Measurements from ENCODE around the gene APOBEC3G.
"Not testable (repeated sequence)": the region's sequence is repeated elsewhere in the genome, so short reads cannot be mapped to it uniquely, and the experiment has no call there.

Gene APOBEC3G
- long read RNA-seq, transcript APOBEC3G-201 (8 exons, 1,834 nt) = major isoform, 27 of 30 reads
- long read RNA-seq, partial matches to known transcripts = 1 of 30 reads
- long read RNA-seq, other reads (novel, unspliced or antisense) = 2 of 30 reads

- not testable (repeated sequence) for H3K27me3 ChIP-seq (ENCODE audit: insufficient read depth, poor library complexity, severe bottlenecking); DNase-seq (ENCODE audit: low read depth in 1 of 2, low spot score in 1 of 2); H3K4me3 ChIP-seq (replicated peaks; ENCODE audit: insufficient read depth, low read length); H3K27ac ChIP-seq (replicated peaks)
Observed at GRCh38 chr22:39077026-39077840, at the start of gene APOBEC3G. Gene APOBEC3G (plus strand): TSS chr22:39077275. CDS start chr22:39077362, 87 bp downstream.

- Histone ChIP-seq H3K27me3 (ENCODE audit: insufficient read depth, poor library complexity, severe bottlenecking) (no peaks in the 10 kb centered on the region), H3K27ac (replicated peaks) (no peak overlapping the region), H3K4me3 (replicated peaks; ENCODE audit: insufficient read depth, low read length) (no peak overlapping the region)
- no peak for DNase-seq (ENCODE audit: low read depth in 1 of 2, low spot score in 1 of 2)
- TF ChIP-seq GABPA (IDR thresholded peaks at IDR 0.05; ENCODE audit: low read depth) (no peak), POLR2AphosphoS5 (IDR thresholded peaks at IDR 0.05; ENCODE audit: low read depth) (no peak), REST (IDR thresholded peaks at IDR 0.05; ENCODE audit: insufficient replicate concordance, low read depth) (no peak), CTCF (IDR thresholded peaks at IDR 0.05; ENCODE audit: insufficient read depth, low read length) (no peak), SPI1 (IDR thresholded peaks at IDR 0.05; ENCODE audit: borderline replicate concordance, low read depth) (no peak)
Observed at GRCh38 chr22:39027717-39028116, 49.4 kb upstream of the APOBEC3G start.

- TF ChIP-seq CTCF (IDR thresholded peaks at IDR 0.05; ENCODE audit: insufficient read depth, low read length) = no peak
- TF ChIP-seq GABPA (IDR thresholded peaks at IDR 0.05; ENCODE audit: low read depth) = no peak
- TF ChIP-seq REST (IDR thresholded peaks at IDR 0.05; ENCODE audit: insufficient replicate concordance, low read depth) = no peak
- TF ChIP-seq SPI1 (IDR thresholded peaks at IDR 0.05; ENCODE audit: borderline replicate concordance, low read depth) = no peak
- no peak for TF ChIP-seq POLR2AphosphoS5 (IDR thresholded peaks at IDR 0.05; ENCODE audit: low read depth)
- no peak overlapping the region for H3K27ac ChIP-seq (replicated peaks)
- DNase-seq (ENCODE audit: low read depth in 1 of 2, low spot score in 1 of 2) = no peak
- H3K4me3 ChIP-seq (replicated peaks; ENCODE audit: insufficient read depth, low read length) = no peak overlapping the region
- H3K27me3 ChIP-seq (ENCODE audit: insufficient read depth, poor library complexity, severe bottlenecking) = no peaks in the 10 kb centered on the region
Observed at GRCh38 chr22:39028281-39028680, 48.8 kb upstream of the APOBEC3G start.

GRCh38 chr22:39029227-39029626 lies 47.8 kb upstream of the APOBEC3G start:
- DNase-seq (ENCODE audit: low read depth in 1 of 2, low spot score in 1 of 2) = peak in 1 of 2 experiments; percentile 13
- TF ChIP-seq REST (IDR thresholded peaks at IDR 0.05; ENCODE audit: insufficient replicate concordance, low read depth) (no peak), POLR2AphosphoS5 (IDR thresholded peaks at IDR 0.05; ENCODE audit: low read depth) (no peak), GABPA (IDR thresholded peaks at IDR 0.05; ENCODE audit: low read depth) (no peak), CTCF (IDR thresholded peaks at IDR 0.05; ENCODE audit: insufficient read depth, low read length) (no peak), SPI1 (IDR thresholded peaks at IDR 0.05; ENCODE audit: borderline replicate concordance, low read depth) (no peak)
- H3K4me3 ChIP-seq (replicated peaks; ENCODE audit: insufficient read depth, low read length) = no peak overlapping the region
- H3K27me3 ChIP-seq (ENCODE audit: insufficient read depth, poor library complexity, severe bottlenecking) = no peaks in the 10 kb centered on the region
- no peak overlapping the region for H3K27ac ChIP-seq (replicated peaks)

Measured in HL-60 (cell line).